ENCODE data around the gene ZZZ3.

DNA sequence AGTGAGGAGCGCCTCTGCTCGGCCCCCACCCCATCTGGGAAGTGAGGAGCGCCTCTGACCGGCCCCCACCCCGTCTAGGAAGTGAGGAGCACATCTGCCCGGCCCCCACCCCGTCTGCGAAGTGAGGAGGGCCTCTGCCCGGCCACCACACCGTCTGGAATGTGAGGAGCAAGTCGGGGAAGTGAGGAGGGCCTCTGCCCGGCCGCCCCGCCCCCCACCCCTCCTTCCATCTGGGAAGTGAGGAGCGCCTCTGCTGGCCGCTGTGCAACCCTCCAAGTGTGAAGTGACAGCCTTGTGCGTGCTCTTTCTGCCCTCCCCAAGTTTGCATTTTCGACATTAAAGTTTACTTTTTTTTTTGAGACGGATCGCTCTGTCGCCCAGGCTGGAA, 5.1 kb upstream of the ZZZ3 start:
- TF ChIP-seq ZNF274 (IDR thresholded peaks at IDR 0.05; ENCODE audit: low read length) (no peak), ZNF274 (tag by site-specific recombination; IDR thresholded peaks at IDR 0.05; ENCODE audit: borderline replicate concordance) (no peak), ZNF341 (tag by site-specific recombination; IDR thresholded peaks at IDR 0.05; ENCODE audit: low read depth) (no peak), ZNF112 (tag by site-specific recombination; IDR thresholded peaks at IDR 0.05) (no peak), ZNF510 (tag by site-specific recombination; IDR thresholded peaks at IDR 0.05; ENCODE audit: insufficient replicate concordance) (no peak), GLI4 (tag by site-specific recombination; IDR thresholded peaks at IDR 0.05) (no peak), HOXD13 (CRISPR knock-in tag; IDR thresholded peaks at IDR 0.05; ENCODE audit: borderline replicate concordance) (no peak), ZNF10 (tag by site-specific recombination; IDR thresholded peaks at IDR 0.05) (no peak), ZFP3 (tag by site-specific recombination; IDR thresholded peaks at IDR 0.05; ENCODE audit: low read depth) (no peak), MZF1 (tag by site-specific recombination; IDR thresholded peaks at IDR 0.05; ENCODE audit: borderline replicate concordance) (no peak)
- TF ChIP-seq, protein P1, sequence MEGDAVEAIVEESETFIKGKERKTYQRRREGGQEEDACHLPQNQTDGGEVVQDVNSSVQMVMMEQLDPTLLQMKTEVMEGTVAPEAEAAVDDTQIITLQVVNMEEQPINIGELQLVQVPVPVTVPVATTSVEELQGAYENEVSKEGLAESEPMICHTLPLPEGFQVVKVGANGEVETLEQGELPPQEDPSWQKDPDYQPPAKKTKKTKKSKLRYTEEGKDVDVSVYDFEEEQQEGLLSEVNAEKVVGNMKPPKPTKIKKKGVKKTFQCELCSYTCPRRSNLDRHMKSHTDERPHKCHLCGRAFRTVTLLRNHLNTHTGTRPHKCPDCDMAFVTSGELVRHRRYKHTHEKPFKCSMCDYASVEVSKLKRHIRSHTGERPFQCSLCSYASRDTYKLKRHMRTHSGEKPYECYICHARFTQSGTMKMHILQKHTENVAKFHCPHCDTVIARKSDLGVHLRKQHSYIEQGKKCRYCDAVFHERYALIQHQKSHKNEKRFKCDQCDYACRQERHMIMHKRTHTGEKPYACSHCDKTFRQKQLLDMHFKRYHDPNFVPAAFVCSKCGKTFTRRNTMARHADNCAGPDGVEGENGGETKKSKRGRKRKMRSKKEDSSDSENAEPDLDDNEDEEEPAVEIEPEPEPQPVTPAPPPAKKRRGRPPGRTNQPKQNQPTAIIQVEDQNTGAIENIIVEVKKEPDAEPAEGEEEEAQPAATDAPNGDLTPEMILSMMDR (tag by site-specific recombination; IDR thresholded peaks at IDR 0.05) = no peak
- TF ChIP-seq, protein P2, sequence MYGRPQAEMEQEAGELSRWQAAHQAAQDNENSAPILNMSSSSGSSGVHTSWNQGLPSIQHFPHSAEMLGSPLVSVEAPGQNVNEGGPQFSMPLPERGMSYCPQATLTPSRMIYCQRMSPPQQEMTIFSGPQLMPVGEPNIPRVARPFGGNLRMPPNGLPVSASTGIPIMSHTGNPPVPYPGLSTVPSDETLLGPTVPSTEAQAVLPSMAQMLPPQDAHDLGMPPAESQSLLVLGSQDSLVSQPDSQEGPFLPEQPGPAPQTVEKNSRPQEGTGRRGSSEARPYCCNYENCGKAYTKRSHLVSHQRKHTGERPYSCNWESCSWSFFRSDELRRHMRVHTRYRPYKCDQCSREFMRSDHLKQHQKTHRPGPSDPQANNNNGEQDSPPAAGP (tag by site-specific recombination; IDR thresholded peaks at IDR 0.05) = no peak
- TF ChIP-seq, protein P3, sequence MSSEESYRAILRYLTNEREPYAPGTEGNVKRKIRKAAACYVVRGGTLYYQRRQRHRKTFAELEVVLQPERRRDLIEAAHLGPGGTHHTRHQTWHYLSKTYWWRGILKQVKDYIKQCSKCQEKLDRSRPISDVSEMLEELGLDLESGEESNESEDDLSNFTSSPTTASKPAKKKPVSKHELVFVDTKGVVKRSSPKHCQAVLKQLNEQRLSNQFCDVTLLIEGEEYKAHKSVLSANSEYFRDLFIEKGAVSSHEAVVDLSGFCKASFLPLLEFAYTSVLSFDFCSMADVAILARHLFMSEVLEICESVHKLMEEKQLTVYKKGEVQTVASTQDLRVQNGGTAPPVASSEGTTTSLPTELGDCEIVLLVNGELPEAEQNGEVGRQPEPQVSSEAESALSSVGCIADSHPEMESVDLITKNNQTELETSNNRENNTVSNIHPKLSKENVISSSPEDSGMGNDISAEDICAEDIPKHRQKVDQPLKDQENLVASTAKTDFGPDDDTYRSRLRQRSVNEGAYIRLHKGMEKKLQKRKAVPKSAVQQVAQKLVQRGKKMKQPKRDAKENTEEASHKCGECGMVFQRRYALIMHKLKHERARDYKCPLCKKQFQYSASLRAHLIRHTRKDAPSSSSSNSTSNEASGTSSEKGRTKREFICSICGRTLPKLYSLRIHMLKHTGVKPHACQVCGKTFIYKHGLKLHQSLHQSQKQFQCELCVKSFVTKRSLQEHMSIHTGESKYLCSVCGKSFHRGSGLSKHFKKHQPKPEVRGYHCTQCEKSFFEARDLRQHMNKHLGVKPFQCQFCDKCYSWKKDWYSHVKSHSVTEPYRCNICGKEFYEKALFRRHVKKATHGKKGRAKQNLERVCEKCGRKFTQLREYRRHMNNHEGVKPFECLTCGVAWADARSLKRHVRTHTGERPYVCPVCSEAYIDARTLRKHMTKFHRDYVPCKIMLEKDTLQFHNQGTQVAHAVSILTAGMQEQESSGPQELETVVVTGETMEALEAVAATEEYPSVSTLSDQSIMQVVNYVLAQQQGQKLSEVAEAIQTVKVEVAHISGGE (tag by site-specific recombination; conservative IDR thresholded peaks at IDR 0.05; ENCODE audit: low read depth) = no peak

Measured in HEK293 (cell line).